VCaP (cell line): ENCODE data around the gene ASGR1.

Experiments
- H3K27ac ChIP-seq: fragments of 450-650 bp; 2 replicates; pipeline ENCODE4 v1.5.1; 2017
- TF ChIP-seq, protein P1 (sequence below): fragments of 450-650 bp; conservative IDR thresholded peaks from 2 replicates; pipeline ENCODE4 v1.5.1; 2017; ENCODE audit warnings: mild to moderate bottlenecking, moderate library complexity

The ASGR1 gene

DNA sequence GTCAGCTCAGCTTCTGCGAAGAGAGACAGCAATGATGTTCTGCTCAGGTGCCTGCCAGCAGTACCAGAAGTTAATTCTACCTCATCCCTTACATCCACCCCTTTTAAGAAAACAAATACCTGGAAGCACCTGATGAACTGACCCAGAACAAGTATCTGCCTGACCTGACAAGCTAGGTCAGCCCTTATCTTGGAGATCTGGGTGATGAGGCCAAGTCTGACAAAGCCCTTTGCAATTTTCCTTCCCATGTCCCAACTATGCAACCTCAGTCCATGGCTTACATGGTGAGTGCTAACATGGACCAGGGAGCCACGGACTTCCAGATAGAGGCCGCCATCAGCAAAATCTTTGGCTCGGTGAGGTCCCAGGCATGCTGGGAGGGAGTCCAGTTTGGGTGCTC, 44.2 kb upstream of the ASGR1 start:
- H3K27ac ChIP-seq, result no peak overlapping the region
- TF ChIP-seq, protein P1, sequence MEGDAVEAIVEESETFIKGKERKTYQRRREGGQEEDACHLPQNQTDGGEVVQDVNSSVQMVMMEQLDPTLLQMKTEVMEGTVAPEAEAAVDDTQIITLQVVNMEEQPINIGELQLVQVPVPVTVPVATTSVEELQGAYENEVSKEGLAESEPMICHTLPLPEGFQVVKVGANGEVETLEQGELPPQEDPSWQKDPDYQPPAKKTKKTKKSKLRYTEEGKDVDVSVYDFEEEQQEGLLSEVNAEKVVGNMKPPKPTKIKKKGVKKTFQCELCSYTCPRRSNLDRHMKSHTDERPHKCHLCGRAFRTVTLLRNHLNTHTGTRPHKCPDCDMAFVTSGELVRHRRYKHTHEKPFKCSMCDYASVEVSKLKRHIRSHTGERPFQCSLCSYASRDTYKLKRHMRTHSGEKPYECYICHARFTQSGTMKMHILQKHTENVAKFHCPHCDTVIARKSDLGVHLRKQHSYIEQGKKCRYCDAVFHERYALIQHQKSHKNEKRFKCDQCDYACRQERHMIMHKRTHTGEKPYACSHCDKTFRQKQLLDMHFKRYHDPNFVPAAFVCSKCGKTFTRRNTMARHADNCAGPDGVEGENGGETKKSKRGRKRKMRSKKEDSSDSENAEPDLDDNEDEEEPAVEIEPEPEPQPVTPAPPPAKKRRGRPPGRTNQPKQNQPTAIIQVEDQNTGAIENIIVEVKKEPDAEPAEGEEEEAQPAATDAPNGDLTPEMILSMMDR, result no peak

DNA sequence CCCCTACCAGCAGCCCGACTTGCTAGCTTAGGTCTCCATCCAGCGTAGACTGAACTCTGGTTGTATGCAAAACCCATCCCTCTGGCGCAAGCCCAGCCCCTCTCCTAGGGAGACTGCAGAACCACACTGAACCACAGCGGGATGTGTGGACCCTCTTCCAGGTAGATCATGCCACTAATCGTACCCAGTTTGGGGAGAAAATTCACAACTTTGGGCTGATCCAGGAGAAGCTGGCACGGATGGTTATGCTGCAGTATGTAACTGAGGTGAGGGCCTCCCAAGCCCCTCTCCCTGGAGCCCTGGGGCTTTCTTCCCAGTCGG, 43.8 kb upstream of the ASGR1 start:
- no peak overlapping the region for H3K27ac ChIP-seq
- TF ChIP-seq, protein P1, result no peak

DNA sequence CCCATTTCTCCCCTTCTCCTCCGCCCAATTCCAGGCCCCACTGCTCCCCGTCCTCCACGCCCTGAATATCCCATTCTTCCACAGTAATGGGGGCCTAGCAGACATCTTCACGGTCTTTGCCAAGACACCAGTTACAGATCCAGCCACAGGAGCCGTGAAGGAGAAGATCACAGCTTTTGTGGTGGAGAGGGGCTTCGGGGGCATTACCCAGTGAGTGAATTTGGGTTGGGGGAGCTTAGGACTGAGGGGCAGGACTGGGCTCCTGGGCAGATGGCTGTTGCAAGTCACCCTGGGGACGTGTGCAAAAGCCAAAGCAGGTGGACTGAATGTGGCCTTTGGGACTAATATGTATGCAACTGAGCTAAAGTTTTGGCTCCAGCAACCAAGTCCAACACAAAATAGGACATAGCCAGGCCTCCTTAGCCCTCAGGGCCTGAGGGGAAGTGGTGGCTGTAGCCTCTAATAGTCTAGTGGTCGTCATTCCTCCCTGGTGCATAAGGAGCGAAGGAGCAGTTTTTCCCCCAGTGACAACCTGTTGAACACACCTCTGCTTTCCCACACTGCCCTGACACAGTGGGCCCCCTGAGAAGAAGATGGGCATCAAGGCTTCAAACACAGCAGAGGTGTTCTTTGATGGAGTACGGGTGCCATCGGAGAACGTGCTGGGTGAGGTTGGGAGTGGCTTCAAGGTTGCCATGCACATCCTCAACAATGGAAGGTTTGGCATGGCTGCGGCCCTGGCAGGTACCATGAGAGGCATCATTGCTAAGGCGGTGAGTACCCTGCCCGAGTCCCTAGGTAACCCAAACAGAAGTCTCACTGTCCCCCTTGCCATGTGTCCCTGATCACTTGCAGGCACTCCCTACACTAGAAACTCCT, 43.2 kb upstream of the ASGR1 start:
- no peak overlapping the region for H3K27ac ChIP-seq
- TF ChIP-seq, protein P1, result no peak

DNA sequence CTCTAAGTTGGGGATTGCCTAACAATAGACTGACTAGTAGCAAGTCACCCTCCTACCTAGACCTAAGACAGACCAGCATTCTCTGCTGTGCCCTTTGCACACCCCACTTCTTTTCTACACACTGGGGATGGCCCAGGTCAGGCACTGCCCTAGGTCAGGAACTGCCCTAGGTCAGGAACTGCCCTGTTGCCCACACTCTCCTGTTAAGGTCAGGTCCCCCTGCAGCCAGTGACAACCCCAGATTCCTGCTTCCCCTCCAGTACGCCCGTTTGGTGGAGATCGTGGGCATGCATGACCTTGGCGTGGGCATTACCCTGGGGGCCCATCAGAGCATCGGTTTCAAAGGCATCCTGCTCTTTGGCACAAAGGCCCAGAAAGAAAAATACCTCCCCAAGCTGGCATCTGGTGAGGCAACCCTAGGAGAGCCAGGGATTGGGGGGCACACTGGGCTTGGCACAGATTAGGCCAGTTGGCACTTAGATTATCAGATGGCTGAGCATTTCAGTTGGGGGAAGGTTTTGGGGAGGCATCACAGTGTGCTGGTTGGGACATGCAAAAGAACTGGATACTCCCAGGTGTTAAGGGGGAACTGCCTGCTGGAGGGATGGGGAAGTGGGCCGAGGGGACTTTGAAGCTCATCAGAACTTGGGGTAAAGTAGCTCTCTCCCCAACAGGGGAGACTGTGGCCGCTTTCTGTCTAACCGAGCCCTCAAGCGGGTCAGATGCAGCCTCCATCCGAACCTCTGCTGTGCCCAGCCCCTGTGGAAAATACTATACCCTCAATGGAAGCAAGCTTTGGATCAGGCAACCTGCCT, 42.3 kb upstream of the ASGR1 start:
- H3K27ac ChIP-seq, result peak overlapping the region; percentile 81; the same call in 1 of the 2 replicates
- TF ChIP-seq, protein P1, result no peak

DNA sequence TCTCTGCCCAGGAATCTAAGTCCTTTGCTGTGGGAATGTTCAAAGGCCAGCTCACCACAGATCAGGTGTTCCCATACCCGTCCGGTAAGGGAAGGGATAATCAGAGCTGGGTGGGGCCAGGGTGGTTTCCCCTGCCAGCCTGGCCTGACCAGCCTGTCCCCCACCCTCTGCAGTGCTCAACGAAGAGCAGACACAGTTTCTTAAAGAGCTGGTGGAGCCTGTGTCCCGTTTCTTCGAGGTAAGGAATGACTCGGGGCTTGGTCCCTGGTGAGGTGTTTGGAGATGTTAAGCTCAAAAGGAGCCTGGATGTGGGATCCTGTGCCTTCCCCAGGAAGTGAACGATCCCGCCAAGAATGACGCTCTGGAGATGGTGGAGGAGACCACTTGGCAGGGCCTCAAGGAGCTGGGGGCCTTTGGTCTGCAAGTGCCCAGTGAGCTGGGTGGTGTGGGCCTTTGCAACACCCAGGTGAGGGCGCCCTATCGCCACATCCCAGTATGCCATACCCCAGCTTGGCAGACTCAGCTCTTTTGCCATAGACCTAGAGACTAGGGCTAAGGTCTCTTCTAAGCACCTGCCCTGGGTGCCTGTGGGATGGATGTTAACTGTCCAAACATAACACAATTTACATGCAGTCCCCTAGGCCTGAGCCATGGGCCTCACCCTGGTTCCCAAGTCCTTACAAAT, 41.6 kb upstream of the ASGR1 start:
- TF ChIP-seq, protein P1, result peak; percentile 55
- peak overlapping the region; percentile 81 for H3K27ac ChIP-seq

DNA sequence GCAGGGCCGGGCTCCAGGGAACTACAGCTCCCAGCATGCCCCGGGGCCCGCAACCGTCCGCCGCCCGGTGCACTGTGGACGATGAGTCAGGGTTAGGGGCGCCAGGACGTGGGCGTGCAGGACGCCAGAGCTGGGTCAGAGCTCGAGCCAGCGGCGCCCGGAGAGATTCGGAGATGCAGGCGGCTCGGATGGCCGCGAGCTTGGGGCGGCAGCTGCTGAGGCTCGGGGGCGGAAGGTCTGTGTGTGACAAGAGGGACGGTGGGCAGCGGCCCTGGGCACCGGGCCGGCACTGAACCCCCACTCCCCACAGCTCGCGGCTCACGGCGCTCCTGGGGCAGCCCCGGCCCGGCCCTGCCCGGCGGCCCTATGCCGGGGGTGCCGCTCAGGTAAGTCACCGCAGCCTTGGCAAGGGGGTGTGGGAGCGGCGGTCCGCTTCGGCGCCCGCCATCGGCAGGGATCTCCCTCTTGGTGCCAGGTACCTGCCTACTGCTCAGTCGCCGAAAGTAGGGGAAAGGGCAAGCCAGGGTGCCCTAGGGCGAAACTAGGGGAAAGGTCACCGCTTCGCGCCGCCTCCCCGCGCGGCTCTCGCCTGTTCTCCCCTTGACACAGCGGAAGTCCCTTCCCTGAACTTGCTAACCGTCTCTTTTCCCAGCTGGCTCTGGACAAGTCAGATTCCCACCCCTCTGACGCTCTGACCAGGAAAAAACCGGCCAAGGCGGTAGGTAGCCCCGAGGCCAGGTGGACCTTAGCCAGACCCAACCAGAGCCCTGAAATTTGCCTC, 40.8 kb upstream of the ASGR1 start, which contains the start of the genes ACADVL and DLG4:
ACADVL (plus strand) TSS at position 127 of the 781 bp plus-strand sequence; CDS start at position 174, 47 bp downstream.
DLG4 (minus strand) TSS at position 25 of the 781 bp plus-strand sequence.
- TF ChIP-seq, protein P1, result no peak
- peak within 1 kb of the TSS; percentile 81 for H3K27ac ChIP-seq
